Measurements from ENCODE around the gene PRKAB2. TPM values are rescaled to one million over a fixed set of nuclear protein-coding genes. Genes with fewer than 3 reads are reported as not detected.

Gene PRKAB2, protein sequence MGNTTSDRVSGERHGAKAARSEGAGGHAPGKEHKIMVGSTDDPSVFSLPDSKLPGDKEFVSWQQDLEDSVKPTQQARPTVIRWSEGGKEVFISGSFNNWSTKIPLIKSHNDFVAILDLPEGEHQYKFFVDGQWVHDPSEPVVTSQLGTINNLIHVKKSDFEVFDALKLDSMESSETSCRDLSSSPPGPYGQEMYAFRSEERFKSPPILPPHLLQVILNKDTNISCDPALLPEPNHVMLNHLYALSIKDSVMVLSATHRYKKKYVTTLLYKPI
- total RNA-seq (2022; extraction: Qiagen RNA extraction): 7.5 to 13.2 TPM (median 10.9 TPM) in 5 replicates

DNA sequence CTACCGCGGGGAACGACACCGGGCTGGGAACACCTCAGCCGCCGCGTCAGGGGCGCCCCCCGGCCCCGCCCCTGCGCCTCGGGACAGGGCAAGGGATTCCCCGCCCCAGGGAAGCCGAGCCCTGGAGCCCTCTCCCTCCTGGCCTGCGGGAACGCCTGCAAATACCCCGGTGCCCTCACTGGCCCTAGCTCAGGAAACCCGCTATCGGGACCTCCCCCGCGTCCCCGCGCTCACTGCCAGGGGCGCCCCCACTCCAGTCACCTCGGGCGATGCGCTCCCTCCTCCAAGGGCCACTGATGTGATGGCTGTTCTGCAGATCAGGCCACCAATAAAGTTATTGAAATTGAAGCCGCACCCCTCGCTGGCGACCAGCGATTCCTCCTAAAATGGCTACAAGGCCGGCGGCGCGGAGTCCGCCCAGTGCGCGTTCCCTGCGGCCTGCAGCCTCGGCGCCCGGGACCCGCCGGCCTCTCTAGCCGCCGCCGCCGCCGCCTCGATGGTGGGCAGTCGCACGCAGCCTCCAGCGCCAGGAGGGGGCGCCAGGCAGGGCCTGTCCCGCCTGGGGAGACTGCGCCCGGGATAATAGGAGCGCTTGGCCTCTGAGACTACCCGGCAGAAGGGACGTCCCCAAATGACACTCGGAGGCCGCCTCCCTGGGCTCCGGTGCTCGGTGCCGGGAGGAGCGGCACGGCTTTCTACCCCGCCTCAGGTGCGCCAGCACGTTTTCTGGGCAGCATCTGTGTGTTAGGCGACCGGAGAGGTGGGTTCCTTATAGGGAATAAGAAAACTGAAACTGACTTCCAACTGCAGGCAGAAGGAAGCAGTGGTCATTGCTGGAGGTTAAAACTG, at the start of gene PRKAB2:
Gene PRKAB2 (minus strand): TSS at position 303 of the 849 bp plus-strand sequence. CDS start 326 bp downstream, outside the sequence.

Other genes with a start within 250 kb of the PRKAB2 start
- gene NBPF12, start 234.1 kb downstream of the PRKAB2 start, total RNA-seq (2022; extraction: Qiagen RNA extraction): 4.9 to 7.4 TPM (median 6.4 TPM) in 5 replicates
- gene FMO5, start 52.9 kb upstream of the PRKAB2 start, total RNA-seq (2022; extraction: Qiagen RNA extraction): 0.17 to 0.46 TPM (median 0.39 TPM) in 5 replicates
- 32.9 to 35.5 TPM (median 33.8 TPM) in 5 replicates for gene CHD1L, start 70.2 kb upstream of the PRKAB2 start, total RNA-seq (2022; extraction: Qiagen RNA extraction)

All from A549 treated with dexamethasone at 1 μM for 4 hours (cell line).